ENCODE data around the gene TSPAN12. TPM values are rescaled to one million over a fixed set of nuclear protein-coding genes. Genes with fewer than 3 reads are reported as not detected.
"Not testable (repeated sequence)": the region's sequence is repeated elsewhere in the genome, so short reads cannot be mapped to it uniquely, and the experiment has no call there.

Gene TSPAN12
- total RNA-seq, 1 experiment from 2014 or later: 8.7 TPM

- Histone ChIP-seq H3K9me3 (ENCODE audit: control insufficient read depth, low read depth, low read length) (no peaks in the 10 kb centered on the region), H3K9ac (ENCODE audit: extremely low read depth, insufficient read length, low read length) (no peak overlapping the region), H3K79me2 (ENCODE audit: insufficient read depth, low read length) (no peaks in the 10 kb centered on the region), H4K20me1 (ENCODE audit: control insufficient read depth, insufficient read depth, insufficient read length) (no peaks in the 10 kb centered on the region), H3K4me1 (ENCODE audit: insufficient read depth, low read length) (peaks cover 3% of the 10 kb centered on the region; the same call in 1 of the 2 replicates), H2AK5ac (ENCODE audit: insufficient read length, low read length) (no peak overlapping the region), H3K18ac (ENCODE audit: insufficient read length, low read depth, low read length) (no peak overlapping the region), H3K79me1 (ENCODE audit: insufficient read depth, low read depth, low read length, poor library complexity, severe bottlenecking) (no peaks in the 10 kb centered on the region), H3K14ac (ENCODE audit: insufficient read depth, low read length) (no peak overlapping the region), H2BK120ac (ENCODE audit: low read depth, low read length, poor library complexity, severe bottlenecking) (no peak overlapping the region), H2AFZ (ENCODE audit: low read length) (no peak overlapping the region), H3K4me2 (ENCODE audit: insufficient read depth, insufficient read length, low read length) (no peak overlapping the region), H3K56ac (ENCODE audit: insufficient read length, low read depth, low read length) (no peak overlapping the region), H4K91ac (ENCODE audit: insufficient read length, low read depth, low read length) (no peak overlapping the region), H2BK5ac (ENCODE audit: insufficient read length, low read length) (no peak overlapping the region), H2BK12ac (ENCODE audit: insufficient read length, low read depth, low read length) (no peak overlapping the region), H3K27me3 (ENCODE audit: insufficient read depth, low read length) (no peaks in the 10 kb centered on the region), H3K4ac (ENCODE audit: low read depth, low read length) (no peak overlapping the region), H2BK20ac (ENCODE audit: low read depth, low read length, poor library complexity, severe bottlenecking) (no peak overlapping the region), H4K5ac (ENCODE audit: insufficient read length, low read depth, low read length) (no peak overlapping the region), H3K27ac (ENCODE audit: insufficient read length, low read depth, low read length) (no peak overlapping the region), H4K8ac (replicated peaks; ENCODE audit: insufficient read length, low read depth, low read length) (no peak overlapping the region), H3T11ph (ENCODE audit: low read length) (no peak overlapping the region), H3K23ac (ENCODE audit: insufficient read length, low read depth, low read length) (no peak overlapping the region), H2BK15ac (ENCODE audit: low read depth, low read length) (no peak overlapping the region), H3K23me2 (ENCODE audit: insufficient read length, low read depth, low read length, poor library complexity, severe bottlenecking) (no peaks in the 10 kb centered on the region)
- H3K4me1 Mint-ChIP-seq: peaks cover 12 to 17% of the 10 kb centered on the region in 2 experiments
- H3K9me3 Mint-ChIP-seq: no peaks in the 10 kb centered on the region
- H3K27me3 Mint-ChIP-seq (ENCODE audit: low read depth): no peaks in the 10 kb centered on the region
- H3K36me3 Mint-ChIP-seq (ENCODE audit: insufficient read depth in 1 of 3, low read depth in 3 of 3): no peaks in the 10 kb centered on the region
- no peak overlapping the region for H3K4me3 Mint-ChIP-seq
- H3K27ac Mint-ChIP-seq: no peak overlapping the region
- TF ChIP-seq, protein P1, sequence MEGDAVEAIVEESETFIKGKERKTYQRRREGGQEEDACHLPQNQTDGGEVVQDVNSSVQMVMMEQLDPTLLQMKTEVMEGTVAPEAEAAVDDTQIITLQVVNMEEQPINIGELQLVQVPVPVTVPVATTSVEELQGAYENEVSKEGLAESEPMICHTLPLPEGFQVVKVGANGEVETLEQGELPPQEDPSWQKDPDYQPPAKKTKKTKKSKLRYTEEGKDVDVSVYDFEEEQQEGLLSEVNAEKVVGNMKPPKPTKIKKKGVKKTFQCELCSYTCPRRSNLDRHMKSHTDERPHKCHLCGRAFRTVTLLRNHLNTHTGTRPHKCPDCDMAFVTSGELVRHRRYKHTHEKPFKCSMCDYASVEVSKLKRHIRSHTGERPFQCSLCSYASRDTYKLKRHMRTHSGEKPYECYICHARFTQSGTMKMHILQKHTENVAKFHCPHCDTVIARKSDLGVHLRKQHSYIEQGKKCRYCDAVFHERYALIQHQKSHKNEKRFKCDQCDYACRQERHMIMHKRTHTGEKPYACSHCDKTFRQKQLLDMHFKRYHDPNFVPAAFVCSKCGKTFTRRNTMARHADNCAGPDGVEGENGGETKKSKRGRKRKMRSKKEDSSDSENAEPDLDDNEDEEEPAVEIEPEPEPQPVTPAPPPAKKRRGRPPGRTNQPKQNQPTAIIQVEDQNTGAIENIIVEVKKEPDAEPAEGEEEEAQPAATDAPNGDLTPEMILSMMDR (conservative IDR thresholded peaks at IDR 0.05): no peak
- no CpG with 5 or more reads among the region's 6 CpGs for WGBS (ENCODE audit: extremely low coverage, insufficient read length, low lambda C conversion rate)
- no peak for DNase-seq
Measured at GRCh38 chr7:120780938-120781337, 77.0 kb downstream of the TSPAN12 start.

DNA sequence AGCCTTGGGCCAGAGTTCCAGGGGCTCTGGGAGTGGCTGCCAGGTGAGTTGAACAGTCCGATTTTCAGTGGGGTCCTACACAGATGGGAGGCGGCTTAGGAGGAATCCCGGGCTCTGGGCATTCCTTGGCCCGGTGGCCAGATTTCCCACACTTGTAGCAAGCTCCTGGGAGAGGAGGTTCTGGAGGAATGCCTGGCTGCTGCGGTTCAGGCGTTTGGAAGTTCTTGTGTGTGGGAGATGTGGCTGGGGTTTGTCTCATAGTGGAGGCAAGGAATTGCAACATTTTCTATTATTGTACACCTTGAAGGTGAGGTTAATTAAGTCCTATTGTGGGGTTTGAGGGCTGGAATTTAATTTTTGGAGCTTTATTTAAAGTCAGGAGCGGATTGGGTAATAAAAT, 77.5 kb downstream of the TSPAN12 start:
- WGBS (ENCODE audit: extremely low coverage, insufficient read length, low lambda C conversion rate): no CpG with 5 or more reads among the region's 7 CpGs
- H2BK15ac ChIP-seq (ENCODE audit: low read depth, low read length); H3K27ac Mint-ChIP-seq; H2BK5ac ChIP-seq (ENCODE audit: insufficient read length, low read length); DNase-seq; H3K4ac ChIP-seq (ENCODE audit: low read depth, low read length); H3K36me3 Mint-ChIP-seq (ENCODE audit: insufficient read depth in 1 of 3, low read depth in 3 of 3); H4K20me1 ChIP-seq (ENCODE audit: control insufficient read depth, insufficient read depth, insufficient read length); H2BK12ac ChIP-seq (ENCODE audit: insufficient read length, low read depth, low read length); H3K56ac ChIP-seq (ENCODE audit: insufficient read length, low read depth, low read length); H3K9me3 ChIP-seq (ENCODE audit: control insufficient read depth, low read depth, low read length); H3K23me2 ChIP-seq (ENCODE audit: insufficient read length, low read depth, low read length, poor library complexity, severe bottlenecking); H3K27ac ChIP-seq (ENCODE audit: insufficient read length, low read depth, low read length); H3K9me3 Mint-ChIP-seq; H3K4me1 ChIP-seq (ENCODE audit: insufficient read depth, low read length); H2AK5ac ChIP-seq (ENCODE audit: insufficient read length, low read length); H3K79me2 ChIP-seq (ENCODE audit: insufficient read depth, low read length); H3K23ac ChIP-seq (ENCODE audit: insufficient read length, low read depth, low read length); H3T11ph ChIP-seq (ENCODE audit: low read length); H3K4me3 Mint-ChIP-seq; H3K79me1 ChIP-seq (ENCODE audit: insufficient read depth, low read depth, low read length, poor library complexity, severe bottlenecking); H4K5ac ChIP-seq (ENCODE audit: insufficient read length, low read depth, low read length); H2BK20ac ChIP-seq (ENCODE audit: low read depth, low read length, poor library complexity, severe bottlenecking); H2AFZ ChIP-seq (ENCODE audit: low read length); H2BK120ac ChIP-seq (ENCODE audit: low read depth, low read length, poor library complexity, severe bottlenecking); H4K91ac ChIP-seq (ENCODE audit: insufficient read length, low read depth, low read length); H3K27me3 ChIP-seq (ENCODE audit: insufficient read depth, low read length); H3K9ac ChIP-seq (ENCODE audit: extremely low read depth, insufficient read length, low read length); H4K8ac ChIP-seq (replicated peaks; ENCODE audit: insufficient read length, low read depth, low read length); H3K14ac ChIP-seq (ENCODE audit: insufficient read depth, low read length); H3K18ac ChIP-seq (ENCODE audit: insufficient read length, low read depth, low read length); H3K27me3 Mint-ChIP-seq (ENCODE audit: low read depth); H3K4me2 ChIP-seq (ENCODE audit: insufficient read depth, insufficient read length, low read length): not testable (repeated sequence)
- H3K4me1 Mint-ChIP-seq: peaks cover 12 to 15% of the 10 kb centered on the region in 2 experiments
